Measurements from ENCODE around the gene IPMK.
A peak's percentile ranks its signal among the peaks of the same experiment; 100 is the strongest.
"Not testable (repeated sequence)": the region's sequence is repeated elsewhere in the genome, so short reads cannot be mapped to it uniquely, and the experiment has no call there.

The IPMK gene

DNA sequence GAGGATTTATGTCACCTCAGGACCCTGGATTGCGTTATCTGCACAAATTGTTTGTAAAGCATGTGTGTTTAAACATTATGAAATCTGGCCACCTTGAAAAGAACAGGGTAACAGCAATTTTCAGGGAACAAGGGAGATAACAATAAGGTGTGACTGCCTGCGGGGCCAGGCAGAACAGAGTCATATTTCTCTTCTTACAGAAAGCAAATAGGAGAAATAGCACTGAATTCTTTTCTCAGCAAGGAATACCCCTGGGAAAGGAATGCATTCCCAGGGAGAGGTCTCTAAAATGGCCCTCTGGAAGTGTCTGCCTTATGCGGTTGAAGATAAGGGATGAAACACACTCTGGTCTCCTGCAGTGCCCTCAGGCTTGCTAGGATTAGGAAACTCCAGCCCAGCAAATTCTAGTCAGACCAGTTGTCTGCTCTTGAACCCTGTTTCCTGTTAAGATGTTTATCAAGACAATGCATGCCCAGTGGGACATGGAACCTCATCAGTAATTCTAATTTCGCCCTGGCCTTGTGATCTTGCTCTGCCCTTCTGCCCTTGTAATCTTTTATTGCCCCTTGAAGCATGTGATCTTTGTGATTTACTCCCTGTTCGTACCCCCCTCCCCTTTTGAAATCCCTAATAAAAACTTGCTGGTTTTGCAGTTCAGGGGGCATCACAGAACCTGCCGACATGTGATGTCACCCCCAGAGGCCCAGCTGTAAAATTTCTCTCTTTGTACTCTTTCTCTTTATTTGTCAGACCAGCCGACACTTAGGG lies 11.5 kb downstream of the IPMK start:
- Mint-ChIP-seq H3K4me1 (ENCODE audit: low read depth) (peaks cover 45% of the 10 kb centered on the region), H3K36me3 (ENCODE audit: low read depth) (peaks cover 50% of the 10 kb centered on the region)
- not testable (repeated sequence) for H3K27me3 Mint-ChIP-seq, H3K4me3 Mint-ChIP-seq, DNase-seq, H3K9me3 Mint-ChIP-seq, H3K27ac Mint-ChIP-seq

DNA sequence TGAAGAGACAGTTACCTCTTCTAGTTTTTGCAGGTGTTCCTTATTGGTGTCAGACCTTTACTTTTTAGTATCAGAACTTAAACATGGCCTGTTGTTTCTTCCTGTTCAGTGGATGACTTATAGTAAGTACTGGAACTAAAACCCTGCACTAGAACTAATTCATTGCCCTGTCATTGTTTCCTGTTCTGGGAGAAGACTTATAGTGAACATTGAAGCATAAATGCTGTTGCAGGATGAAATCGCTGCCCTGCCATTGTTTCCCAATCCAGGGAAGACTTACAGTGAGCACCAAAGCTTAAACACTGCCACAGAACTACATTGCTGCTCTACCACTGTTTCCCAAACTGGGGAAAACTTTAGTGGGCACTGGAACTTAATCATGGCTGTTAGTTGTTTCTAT lies 13.1 kb downstream of the IPMK start:
- Mint-ChIP-seq H3K4me3 (no peak overlapping the region), H3K4me1 (ENCODE audit: low read depth) (peaks cover 38% of the 10 kb centered on the region), H3K9me3 (peaks cover 7% of the 10 kb centered on the region), H3K27ac (no peak overlapping the region), H3K36me3 (ENCODE audit: low read depth) (peaks cover 50% of the 10 kb centered on the region), H3K27me3 (no peaks in the 10 kb centered on the region)
- DNase-seq, result no peak

GRCh38 chr10:58253184-58253583 lies 14.5 kb downstream of the IPMK start:
- H3K27me3 Mint-ChIP-seq, result no peaks in the 10 kb centered on the region
- no peak overlapping the region for H3K27ac Mint-ChIP-seq
- peaks cover 48% of the 10 kb centered on the region for H3K36me3 Mint-ChIP-seq (ENCODE audit: low read depth)
- H3K9me3 Mint-ChIP-seq, result peaks cover 14% of the 10 kb centered on the region
- H3K4me3 Mint-ChIP-seq, result no peak overlapping the region
- peaks cover 35% of the 10 kb centered on the region for H3K4me1 Mint-ChIP-seq (ENCODE audit: low read depth)
- no peak for DNase-seq

GRCh38 chr10:58244666-58245065 lies 23.0 kb downstream of the IPMK start:
- H3K27me3 Mint-ChIP-seq, H3K4me3 Mint-ChIP-seq, H3K27ac Mint-ChIP-seq, DNase-seq: not testable (repeated sequence)
- peaks cover 28% of the 10 kb centered on the region for H3K4me1 Mint-ChIP-seq (ENCODE audit: low read depth)
- peaks cover 20% of the 10 kb centered on the region for H3K36me3 Mint-ChIP-seq (ENCODE audit: low read depth)
- H3K9me3 Mint-ChIP-seq, result peaks cover 13% of the 10 kb centered on the region

GRCh38 chr10:58244242-58244641 lies 23.5 kb downstream of the IPMK start:
- DNase-seq, H3K9me3 Mint-ChIP-seq, H3K27me3 Mint-ChIP-seq, H3K4me3 Mint-ChIP-seq, H3K27ac Mint-ChIP-seq: not testable (repeated sequence)
- Mint-ChIP-seq H3K36me3 (ENCODE audit: low read depth) (peaks cover 20% of the 10 kb centered on the region), H3K4me1 (ENCODE audit: low read depth) (peaks cover 32% of the 10 kb centered on the region)

DNA sequence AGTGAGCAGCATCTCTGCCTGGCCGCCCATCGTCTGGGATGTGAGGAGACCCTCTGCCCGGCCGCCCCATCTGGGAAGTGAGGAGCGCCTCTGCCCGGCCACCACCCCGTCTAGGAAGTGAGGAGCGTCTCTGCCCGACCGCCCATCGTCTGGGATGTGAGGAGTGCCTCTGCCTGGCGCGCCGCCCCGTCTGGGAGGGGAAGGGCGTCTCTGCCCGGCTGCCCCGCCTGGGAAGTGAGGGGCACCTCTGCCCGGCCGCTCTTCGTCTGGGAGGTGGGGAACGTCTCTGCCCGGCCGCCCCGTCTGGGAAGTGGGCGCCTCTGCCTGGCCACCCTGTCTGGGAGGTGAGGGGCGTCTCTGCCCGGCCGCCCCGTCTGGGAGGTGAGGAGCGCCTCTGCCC lies 23.9 kb downstream of the IPMK start:
- not testable (repeated sequence) for H3K9me3 Mint-ChIP-seq, H3K27ac Mint-ChIP-seq, DNase-seq, H3K4me3 Mint-ChIP-seq, H3K27me3 Mint-ChIP-seq
- peaks cover 20% of the 10 kb centered on the region for H3K36me3 Mint-ChIP-seq (ENCODE audit: low read depth)
- H3K4me1 Mint-ChIP-seq (ENCODE audit: low read depth), result peaks cover 34% of the 10 kb centered on the region

DNA sequence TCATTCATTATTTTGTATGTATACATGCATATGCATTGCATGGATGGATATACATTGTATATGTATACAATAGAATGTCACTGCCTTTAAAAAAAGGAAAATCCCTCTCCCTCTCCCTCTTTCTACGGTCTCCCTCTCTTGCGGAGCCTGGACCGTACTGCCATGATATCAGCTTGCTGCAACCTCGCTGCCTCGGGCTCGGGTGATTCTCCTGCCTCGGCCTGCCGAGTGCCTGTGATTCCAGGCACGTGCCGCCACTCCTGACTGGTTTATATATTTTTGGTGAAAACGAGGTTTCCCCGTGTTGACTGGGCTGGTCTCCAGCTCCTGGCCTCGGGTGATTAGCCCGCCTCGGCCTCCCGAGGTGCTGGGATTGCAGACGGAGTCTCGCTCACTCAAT lies 24.4 kb downstream of the IPMK start:
- no peak overlapping the region for H3K27ac Mint-ChIP-seq
- H3K4me3 Mint-ChIP-seq, result no peak overlapping the region
- no peaks in the 10 kb centered on the region for H3K27me3 Mint-ChIP-seq
- H3K4me1 Mint-ChIP-seq (ENCODE audit: low read depth), result peaks cover 37% of the 10 kb centered on the region
- H3K36me3 Mint-ChIP-seq (ENCODE audit: low read depth), result peaks cover 16% of the 10 kb centered on the region
- DNase-seq, result no peak
- peaks cover 6% of the 10 kb centered on the region for H3K9me3 Mint-ChIP-seq

DNA sequence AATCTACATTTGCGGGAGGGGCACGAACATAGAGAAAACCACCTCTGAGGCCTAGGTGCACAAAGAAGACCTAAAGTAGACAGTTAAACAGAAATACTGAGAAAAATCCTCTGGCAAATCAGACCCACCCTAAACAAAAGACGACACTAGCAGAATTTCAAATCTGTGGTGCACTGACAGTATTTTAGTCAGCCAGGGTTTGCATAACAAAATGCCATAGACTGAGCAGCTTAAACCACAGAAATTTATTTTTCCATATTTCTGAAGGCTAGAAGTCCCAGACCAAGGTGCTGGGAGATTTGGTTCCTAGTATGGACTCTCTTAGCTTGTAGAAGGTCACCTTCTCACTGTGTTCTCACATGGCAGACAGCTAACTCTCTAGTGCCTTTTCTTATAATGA lies 26.3 kb downstream of the IPMK start:
- H3K27me3 Mint-ChIP-seq, result no peaks in the 10 kb centered on the region
- peaks cover 51% of the 10 kb centered on the region for H3K4me1 Mint-ChIP-seq (ENCODE audit: low read depth)
- DNase-seq, result no peak
- H3K36me3 Mint-ChIP-seq (ENCODE audit: low read depth), result peaks cover 35% of the 10 kb centered on the region
- peaks cover 6% of the 10 kb centered on the region for H3K9me3 Mint-ChIP-seq
- no peak overlapping the region for H3K27ac Mint-ChIP-seq
- H3K4me3 Mint-ChIP-seq, result no peak overlapping the region

DNA sequence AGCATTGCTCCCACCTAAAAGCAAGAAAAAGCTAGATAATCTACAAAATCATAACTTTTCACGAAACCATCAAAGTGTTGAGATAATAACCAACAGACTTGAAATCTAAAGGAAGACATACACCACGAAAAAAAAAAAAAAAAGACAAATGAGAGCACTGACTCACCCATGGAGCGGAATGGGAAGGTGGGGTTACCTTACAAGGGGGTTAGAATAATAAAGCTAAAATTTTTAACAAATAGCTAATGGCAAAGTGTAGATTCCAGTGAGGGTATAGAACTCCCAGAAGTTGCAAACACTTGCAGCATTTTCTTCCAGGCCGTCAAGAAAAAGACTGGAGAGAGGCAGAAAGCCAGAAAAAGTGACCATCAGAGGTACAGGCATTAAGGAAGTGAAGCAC lies 27.2 kb downstream of the IPMK start:
- Mint-ChIP-seq H3K27me3 (no peaks in the 10 kb centered on the region), H3K36me3 (ENCODE audit: low read depth) (peaks cover 42% of the 10 kb centered on the region), H3K4me1 (ENCODE audit: low read depth) (peaks cover 51% of the 10 kb centered on the region), H3K9me3 (peaks cover 6% of the 10 kb centered on the region), H3K27ac (no peak overlapping the region), H3K4me3 (no peak overlapping the region)
- DNase-seq, result no peak

GRCh38 chr10:58239561-58240169 lies 28.0 kb downstream of the IPMK start:
- DNase-seq, result no peak
- no peak overlapping the region for H3K4me3 Mint-ChIP-seq
- H3K9me3 Mint-ChIP-seq, result peaks cover 6% of the 10 kb centered on the region
- H3K27ac Mint-ChIP-seq, result no peak overlapping the region
- H3K4me1 Mint-ChIP-seq (ENCODE audit: low read depth), result peaks cover 51% of the 10 kb centered on the region
- peaks cover 51% of the 10 kb centered on the region for H3K36me3 Mint-ChIP-seq (ENCODE audit: low read depth)
- H3K27me3 Mint-ChIP-seq, result no peaks in the 10 kb centered on the region

DNA sequence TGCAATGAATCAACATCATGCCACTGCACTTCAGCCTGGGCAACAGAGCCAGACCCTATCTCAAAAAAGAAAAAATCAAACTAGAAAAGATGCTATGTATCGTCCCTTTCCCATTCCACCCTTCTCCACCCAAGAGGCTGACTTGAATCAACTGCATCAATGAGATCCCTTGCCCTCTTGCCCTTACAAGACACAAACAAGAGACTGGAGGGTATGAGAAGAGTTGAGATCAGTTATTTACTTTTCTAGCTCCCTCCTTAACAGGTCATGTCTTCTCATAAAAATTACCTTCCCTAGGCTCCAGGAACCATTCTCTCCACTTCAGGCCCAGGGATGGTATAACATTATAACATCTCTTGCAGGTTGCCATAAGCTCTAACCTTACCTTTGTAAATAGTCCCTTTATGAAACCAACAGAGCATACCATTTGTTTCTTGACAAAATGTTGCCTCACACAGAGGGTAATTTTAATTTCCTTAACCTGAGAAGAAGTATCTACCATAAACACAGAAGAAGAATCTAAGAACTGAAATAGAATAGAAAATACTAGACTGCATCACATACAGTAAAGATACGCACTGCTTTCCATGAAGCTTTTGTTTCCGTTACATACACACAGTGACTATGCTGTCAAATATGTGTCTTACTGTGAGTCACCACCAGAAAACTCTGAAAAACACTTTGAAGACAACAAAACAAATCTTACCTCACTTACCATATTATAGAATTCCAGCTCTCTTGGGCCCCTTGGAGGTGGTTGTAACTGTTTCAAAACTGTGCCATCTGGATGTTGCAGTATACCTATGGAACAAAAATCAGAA lies 30.5 kb downstream of the IPMK start:
- peak overlapping the region; percentile 85 for H3K27ac Mint-ChIP-seq

DNA sequence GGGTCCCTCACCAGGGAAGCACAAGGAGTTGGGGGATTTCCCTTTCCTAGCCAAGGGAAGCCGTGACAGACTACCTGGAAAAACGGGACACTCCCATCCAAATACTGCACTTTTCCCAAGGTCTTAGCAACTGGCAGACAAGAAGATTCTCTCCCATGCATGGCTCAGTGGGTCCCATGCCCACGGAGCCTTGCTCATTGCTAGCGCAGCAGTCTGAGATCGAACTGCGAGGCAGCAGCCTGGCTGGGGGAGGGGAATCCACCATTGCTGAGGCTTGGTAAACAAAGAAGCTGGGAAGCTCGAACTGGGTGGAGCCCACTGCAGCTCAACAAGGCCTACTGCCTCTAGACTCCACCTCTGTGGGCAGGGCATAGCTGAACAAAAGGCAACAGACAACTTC lies 37.8 kb downstream of the IPMK start:
- H3K36me3 Mint-ChIP-seq (ENCODE audit: low read depth), result peaks cover 90% of the 10 kb centered on the region
- H3K9me3 Mint-ChIP-seq; DNase-seq; H3K4me1 Mint-ChIP-seq (ENCODE audit: low read depth); H3K27me3 Mint-ChIP-seq; H3K4me3 Mint-ChIP-seq; H3K27ac Mint-ChIP-seq: not testable (repeated sequence)

More for the DNA sequence above, 30.5 kb downstream of the IPMK start:
- DNase-seq, result no peak
- Mint-ChIP-seq H3K27me3 (no peaks in the 10 kb centered on the region), H3K4me1 (ENCODE audit: low read depth) (peaks cover 48% of the 10 kb centered on the region), H3K9me3 (peaks cover 3% of the 10 kb centered on the region), H3K36me3 (ENCODE audit: low read depth) (peaks cover 62% of the 10 kb centered on the region), H3K4me3 (no peak overlapping the region)

GRCh38 chr10:58225654-58226053 lies 42.0 kb downstream of the IPMK start:
- H3K9me3 Mint-ChIP-seq, result no peaks in the 10 kb centered on the region
- H3K27ac Mint-ChIP-seq, result no peak overlapping the region
- peaks cover 67% of the 10 kb centered on the region for H3K36me3 Mint-ChIP-seq (ENCODE audit: low read depth)

GRCh38 chr10:58220769-58221451 lies 46.8 kb downstream of the IPMK start:
- H3K27ac Mint-ChIP-seq, result no peak overlapping the region
- H3K27me3 Mint-ChIP-seq, result no peaks in the 10 kb centered on the region
- no peak overlapping the region for H3K4me3 Mint-ChIP-seq
- DNase-seq, result no peak
- H3K9me3 Mint-ChIP-seq, result no peaks in the 10 kb centered on the region
- H3K4me1 Mint-ChIP-seq (ENCODE audit: low read depth), result peaks cover 4% of the 10 kb centered on the region
- peaks cover 43% of the 10 kb centered on the region for H3K36me3 Mint-ChIP-seq (ENCODE audit: low read depth)

More at GRCh38 chr10:58225654-58226053, 42.0 kb downstream of the IPMK start:
- DNase-seq, result no peak
- Mint-ChIP-seq H3K27me3 (no peaks in the 10 kb centered on the region), H3K4me1 (ENCODE audit: low read depth) (no peaks in the 10 kb centered on the region), H3K4me3 (no peak overlapping the region)

Measured in activated T-cell treated with anti-CD3 and anti-CD28 coated beads, Interleukin-2, amount 50 U/mL, for 24 hours (primary cell).